Measurements from ENCODE around the gene REXO5.

The REXO5 gene

DNA sequence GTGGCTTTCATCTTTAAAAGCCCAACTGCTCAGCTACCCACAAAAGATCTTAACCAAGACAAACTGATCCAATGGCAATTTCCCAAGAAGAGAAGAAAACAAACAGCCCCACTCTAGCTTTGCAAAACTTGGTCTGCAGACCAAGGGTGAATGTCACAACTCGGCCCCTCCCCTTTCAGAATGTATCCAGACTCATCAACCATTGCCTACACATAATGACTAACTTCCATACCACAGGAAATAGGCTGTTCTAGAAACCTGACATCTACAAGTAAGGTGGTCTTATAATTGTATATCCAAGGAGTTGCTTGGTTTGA lies 77.9 kb downstream of the REXO5 start:
- DNase-seq (ENCODE audit: low read depth, low spot score), result no peak
- H3K4me3 ChIP-seq (ENCODE audit: low read depth, low read length), result no peak overlapping the region
- POLR2A ChIA-PET, result no interaction called here
- CTCF ChIA-PET, result interaction anchor here (0.9 to 3.1 kb wide), 2 partner anchors 18 to 35 kb away, joined by 3 to 8 read pairs; no protein-coding TSS in a partner anchor
- TF ChIP-seq, protein P1, sequence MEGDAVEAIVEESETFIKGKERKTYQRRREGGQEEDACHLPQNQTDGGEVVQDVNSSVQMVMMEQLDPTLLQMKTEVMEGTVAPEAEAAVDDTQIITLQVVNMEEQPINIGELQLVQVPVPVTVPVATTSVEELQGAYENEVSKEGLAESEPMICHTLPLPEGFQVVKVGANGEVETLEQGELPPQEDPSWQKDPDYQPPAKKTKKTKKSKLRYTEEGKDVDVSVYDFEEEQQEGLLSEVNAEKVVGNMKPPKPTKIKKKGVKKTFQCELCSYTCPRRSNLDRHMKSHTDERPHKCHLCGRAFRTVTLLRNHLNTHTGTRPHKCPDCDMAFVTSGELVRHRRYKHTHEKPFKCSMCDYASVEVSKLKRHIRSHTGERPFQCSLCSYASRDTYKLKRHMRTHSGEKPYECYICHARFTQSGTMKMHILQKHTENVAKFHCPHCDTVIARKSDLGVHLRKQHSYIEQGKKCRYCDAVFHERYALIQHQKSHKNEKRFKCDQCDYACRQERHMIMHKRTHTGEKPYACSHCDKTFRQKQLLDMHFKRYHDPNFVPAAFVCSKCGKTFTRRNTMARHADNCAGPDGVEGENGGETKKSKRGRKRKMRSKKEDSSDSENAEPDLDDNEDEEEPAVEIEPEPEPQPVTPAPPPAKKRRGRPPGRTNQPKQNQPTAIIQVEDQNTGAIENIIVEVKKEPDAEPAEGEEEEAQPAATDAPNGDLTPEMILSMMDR (IDR thresholded peaks at IDR 0.05; ENCODE audit: insufficient read depth, low read length, missing control alignments), result no peak

DNA sequence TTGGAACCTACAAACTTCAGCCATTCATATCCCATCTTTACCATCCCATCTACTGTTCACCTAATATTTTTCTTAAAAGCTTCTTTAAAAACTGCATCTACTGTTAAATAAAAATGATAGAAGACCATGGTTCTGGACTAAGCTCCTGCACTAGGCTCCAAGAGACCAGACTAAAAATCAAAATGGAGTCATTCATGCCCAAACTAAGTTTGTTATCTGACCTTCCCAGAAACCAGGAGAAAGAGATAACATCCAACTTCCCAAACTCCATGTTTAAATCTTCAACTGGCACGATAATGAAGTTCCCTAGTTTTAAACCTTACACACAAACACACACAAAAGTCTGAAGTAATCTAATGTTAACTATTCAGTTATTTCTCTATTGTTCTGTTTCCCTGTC lies 80.0 kb downstream of the REXO5 start:
- ChIA-PET POLR2A (no interaction called here), CTCF (interaction anchor here (0.7 to 1.1 kb wide), 3 partner anchors 12 to 199 kb away, joined by 3 to 4 read pairs (median 3); no protein-coding TSS in a partner anchor)
- H3K4me3 ChIP-seq (ENCODE audit: low read depth, low read length), result no peak overlapping the region
- DNase-seq (ENCODE audit: low read depth, low spot score), result no peak
- TF ChIP-seq, protein P1 (IDR thresholded peaks at IDR 0.05; ENCODE audit: insufficient read depth, low read length, missing control alignments), result no peak

DNA sequence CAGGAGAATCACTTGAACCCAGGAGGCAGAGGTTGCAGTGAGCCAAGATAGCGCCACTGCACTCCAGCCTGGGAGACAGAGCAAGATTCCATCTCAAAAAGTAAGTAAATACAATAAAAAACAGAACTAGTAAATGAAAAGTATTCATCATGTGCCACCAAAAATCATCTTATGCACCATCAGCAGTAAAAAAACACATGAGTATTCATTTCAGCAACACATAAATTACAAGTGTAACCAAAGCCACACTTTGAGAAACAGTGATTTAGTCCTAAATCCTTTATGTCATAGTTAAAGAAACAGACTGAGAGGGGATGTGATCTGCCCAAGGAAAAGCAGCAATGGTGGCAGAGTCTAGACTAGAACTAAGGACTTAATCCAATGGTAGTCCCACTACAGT lies 80.9 kb downstream of the REXO5 start:
- ChIA-PET POLR2A (interaction anchor here (1.1 kb wide), 1 partner anchor 12 kb away, joined by 4 read pairs; no protein-coding TSS in a partner anchor), CTCF (interaction anchor here (1.1 kb wide), 1 partner anchor 13 kb away, joined by 4 read pairs; no protein-coding TSS in a partner anchor)
- DNase-seq (ENCODE audit: low read depth, low spot score), result no peak
- H3K4me3 ChIP-seq (ENCODE audit: low read depth, low read length), result no peak overlapping the region
- TF ChIP-seq, protein P1 (IDR thresholded peaks at IDR 0.05; ENCODE audit: insufficient read depth, low read length, missing control alignments), result no peak

DNA sequence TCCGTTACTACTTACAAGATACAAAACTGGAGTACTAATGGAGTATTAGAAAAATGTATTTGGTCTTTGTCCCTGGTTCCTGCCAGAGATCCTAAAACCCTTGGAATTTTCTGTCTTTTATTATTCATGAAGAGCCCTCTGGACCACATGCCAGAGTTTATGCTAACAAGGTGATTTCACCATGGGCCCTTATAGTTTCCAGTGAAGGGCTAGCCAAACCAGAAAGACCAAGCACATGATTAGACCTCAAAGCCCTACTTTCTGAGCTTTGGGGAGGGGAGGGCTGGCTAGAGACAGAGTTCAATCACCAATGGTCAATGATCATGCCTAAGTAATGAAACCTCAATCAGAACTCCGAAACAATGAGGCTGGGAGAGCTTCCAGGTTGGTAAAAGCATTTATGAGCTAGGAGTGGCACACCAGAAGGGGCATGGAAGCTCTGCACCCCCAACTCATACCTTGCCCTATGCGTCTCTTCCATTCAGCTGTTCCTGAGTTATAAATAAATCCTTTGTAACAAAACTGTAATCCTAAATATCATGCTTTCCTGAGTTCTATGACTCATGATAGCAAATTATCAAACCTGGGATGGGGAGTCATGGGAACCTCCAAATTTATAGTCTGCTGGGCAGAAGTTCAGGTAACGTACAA lies 83.4 kb downstream of the REXO5 start:
- DNase-seq (ENCODE audit: low read depth, low spot score), result no peak
- H3K4me3 ChIP-seq (ENCODE audit: low read depth, low read length), result no peak overlapping the region
- ChIA-PET POLR2A (interaction anchor here (0.9 kb wide), 1 partner anchor 10 kb away, joined by 3 read pairs; the partner anchor contains the start of gene DCUN1D3), CTCF (interaction anchor here (1.4 to 1.9 kb wide), 2 partner anchors 8 to 41 kb away, joined by 4 to 5 read pairs; no protein-coding TSS in a partner anchor)
- TF ChIP-seq, protein P1 (IDR thresholded peaks at IDR 0.05; ENCODE audit: insufficient read depth, low read length, missing control alignments), result no peak

DNA sequence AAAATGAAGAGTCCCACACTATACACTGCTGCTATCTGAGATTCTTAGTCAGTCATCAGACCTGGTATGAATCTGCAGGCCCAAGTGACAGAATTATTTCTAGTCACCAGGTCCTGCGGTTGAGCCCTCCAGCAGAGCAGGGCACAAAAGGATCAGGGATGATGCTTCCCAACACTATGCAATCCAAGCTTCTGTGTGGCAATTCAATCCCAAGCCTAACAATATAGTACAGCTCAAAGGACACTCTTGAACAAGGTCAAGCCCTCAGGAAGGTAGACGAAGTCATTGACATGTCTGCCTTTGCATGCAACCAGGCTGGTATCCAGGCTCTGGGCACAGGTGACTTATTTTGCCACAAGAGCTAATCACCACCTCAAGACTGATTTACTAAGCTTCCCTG lies 88.1 kb downstream of the REXO5 start:
- POLR2A ChIA-PET, result no interaction called here

More for the DNA sequence above, 88.1 kb downstream of the REXO5 start:
- TF ChIP-seq, protein P1 (IDR thresholded peaks at IDR 0.05; ENCODE audit: insufficient read depth, low read length, missing control alignments), result no peak
- DNase-seq (ENCODE audit: low read depth, low spot score), result no peak
- H3K4me3 ChIP-seq (ENCODE audit: low read depth, low read length), result no peak overlapping the region
- CTCF ChIA-PET, result interaction anchor here (1.4 to 1.7 kb wide), 2 partner anchors 16 to 45 kb away, joined by 3 to 5 read pairs; no protein-coding TSS in a partner anchor
